Upper lobe of left lung (tissue), 4 donors: ENCODE data around the gene DOCK10.

Source experiments
- POLR2A ChIP-seq, 4 donors: fragments of 450-650 bp; IDR thresholded peaks; one replicate each; pipeline ENCODE4 v1.5.1; 2016 to 2017; ENCODE audit warnings: antibody characterized with exemption in 4 of 4, mild to moderate bottlenecking in 2 of 4
- TF ChIP-seq, protein P1 (sequence below), 6 experiments: fragments of 450-650 bp in 4 of 6; fragments of 200-600 bp in 2 of 6; sonication (generic) in 2 of 6; IDR thresholded peaks; one replicate each; pipeline ENCODE4 v1.5.1; 2016 to 2019; ENCODE audit warnings: antibody characterized with exemption in 6 of 6

- TF ChIP-seq, protein P1, sequence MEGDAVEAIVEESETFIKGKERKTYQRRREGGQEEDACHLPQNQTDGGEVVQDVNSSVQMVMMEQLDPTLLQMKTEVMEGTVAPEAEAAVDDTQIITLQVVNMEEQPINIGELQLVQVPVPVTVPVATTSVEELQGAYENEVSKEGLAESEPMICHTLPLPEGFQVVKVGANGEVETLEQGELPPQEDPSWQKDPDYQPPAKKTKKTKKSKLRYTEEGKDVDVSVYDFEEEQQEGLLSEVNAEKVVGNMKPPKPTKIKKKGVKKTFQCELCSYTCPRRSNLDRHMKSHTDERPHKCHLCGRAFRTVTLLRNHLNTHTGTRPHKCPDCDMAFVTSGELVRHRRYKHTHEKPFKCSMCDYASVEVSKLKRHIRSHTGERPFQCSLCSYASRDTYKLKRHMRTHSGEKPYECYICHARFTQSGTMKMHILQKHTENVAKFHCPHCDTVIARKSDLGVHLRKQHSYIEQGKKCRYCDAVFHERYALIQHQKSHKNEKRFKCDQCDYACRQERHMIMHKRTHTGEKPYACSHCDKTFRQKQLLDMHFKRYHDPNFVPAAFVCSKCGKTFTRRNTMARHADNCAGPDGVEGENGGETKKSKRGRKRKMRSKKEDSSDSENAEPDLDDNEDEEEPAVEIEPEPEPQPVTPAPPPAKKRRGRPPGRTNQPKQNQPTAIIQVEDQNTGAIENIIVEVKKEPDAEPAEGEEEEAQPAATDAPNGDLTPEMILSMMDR (IDR thresholded peaks at IDR 0.05): no peak
- no peak for TF ChIP-seq POLR2A (IDR thresholded peaks at IDR 0.05)
Observed at GRCh38 chr2:224924631-224925030, 117.6 kb downstream of the DOCK10 start.
